Activated CD8-positive, alpha-beta memory T cell treated with anti-CD3 and anti-CD28 coated beads, Interleukin-2, amount 50 U/mL, for 1 hour (primary cell): Measurements from ENCODE around the gene PKN1.
"Not testable (repeated sequence)": the region's sequence is repeated elsewhere in the genome, so short reads cannot be mapped to it uniquely, and the experiment has no call there.

Source experiments
- DNase-seq: peaks from one replicate; pipeline ENCODE4 v3.0.0-alpha.2; 2020; ENCODE audit errors: extremely low read depth

Gene PKN1

GRCh38 chr19:14487370-14488125 is 54.4 kb downstream of the PKN1 start:
- DNase-seq = no peak

GRCh38 chr19:14492756-14493337 is 59.7 kb downstream of the PKN1 start:
- DNase-seq = no peak

- no peak for DNase-seq
Measured at GRCh38 chr19:14494411-14494810, 61.3 kb downstream of the PKN1 start.

GRCh38 chr19:14494910-14495671 is 62.0 kb downstream of the PKN1 start:
- DNase-seq = no peak

GRCh38 chr19:14495672-14496028 is 62.5 kb downstream of the PKN1 start:
- DNase-seq = no peak

- DNase-seq = no peak
Measured at GRCh38 chr19:14496029-14496833, 63.1 kb downstream of the PKN1 start, which contains the start of gene GIPC1. Gene GIPC1, minus strand, starts transcription at chr19:14496127. Its CDS starts 13,151 bp downstream, at chr19:14482976.

GRCh38 chr19:14496834-14497227 is 63.7 kb downstream of the PKN1 start:
- DNase-seq = no peak

- no peak for DNase-seq
Measured at GRCh38 chr19:14497228-14497921, 64.3 kb downstream of the PKN1 start.

- DNase-seq = no peak
Measured at GRCh38 chr19:14502334-14503092, 69.4 kb downstream of the PKN1 start.

GRCh38 chr19:14503285-14503684 is 70.2 kb downstream of the PKN1 start:
- DNase-seq = no peak

- DNase-seq = not testable (repeated sequence)
Measured at GRCh38 chr19:14504575-14504974, 71.5 kb downstream of the PKN1 start.

- DNase-seq = no peak
Measured at GRCh38 chr19:14505488-14506239, 72.6 kb downstream of the PKN1 start.

- DNase-seq = no peak
Measured at GRCh38 chr19:14507704-14508542, 74.8 kb downstream of the PKN1 start.

GRCh38 chr19:14510311-14511228 is 77.5 kb downstream of the PKN1 start:
- DNase-seq = no peak

- DNase-seq = no peak
Measured at GRCh38 chr19:14511229-14511593, 78.1 kb downstream of the PKN1 start.

- no peak for DNase-seq
Measured at GRCh38 chr19:14512406-14512961, 79.4 kb downstream of the PKN1 start.

GRCh38 chr19:14514215-14514863 is 81.2 kb downstream of the PKN1 start:
- no peak for DNase-seq
